ENCODE data around the gene RCC1.

DNA sequence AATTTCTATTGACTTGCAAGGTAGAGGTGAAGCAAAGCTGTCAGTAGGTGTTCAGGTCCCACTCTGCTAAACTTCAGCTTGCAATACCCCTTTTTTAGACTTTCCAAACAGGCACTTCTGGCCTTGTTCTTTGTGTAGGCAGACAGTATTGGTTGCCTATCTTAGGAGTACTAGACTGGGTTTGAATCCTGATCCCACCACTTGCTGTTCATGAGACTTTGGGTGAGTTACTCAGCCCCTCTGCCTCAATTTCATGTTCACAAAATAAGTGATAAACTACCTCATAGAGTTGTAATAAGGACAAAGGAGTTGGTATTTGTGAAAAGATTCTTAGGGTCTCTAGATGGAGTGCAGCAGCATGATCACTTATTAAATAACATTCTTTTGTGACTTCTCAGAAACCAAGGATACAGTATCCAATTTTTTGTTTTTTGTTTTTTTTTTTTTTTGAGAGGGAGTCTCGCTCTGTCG is 5.2 kb downstream of the RCC1 start:
- TF ChIP-seq GATA2 (IDR thresholded peaks at IDR 0.05; ENCODE audit: low read depth, low read length) (no peak), GATA3 (IDR thresholded peaks at IDR 0.05; ENCODE audit: low read depth, low read length) (no peak)
